Kidney epithelial cell (primary cell): ENCODE data around the gene ABCA4. TPM values are rescaled to one million over a fixed set of nuclear protein-coding genes. Genes with fewer than 3 reads are reported as not detected.

Experiments used
- DNase-seq: peaks from one replicate; pipeline ENCODE4 v3.0.0-alpha.2; 2010; ENCODE audit warnings: low read depth
- H3K27me3 ChIP-seq: 2 replicates; pipeline ENCODE4 v1.6.0; 2011; ENCODE audit warnings: low read length; ENCODE audit not compliant: control insufficient read depth, insufficient read depth
- H3K36me3 ChIP-seq: 2 replicates; pipeline ENCODE4 v1.5.1; 2011; ENCODE audit warnings: low read length; ENCODE audit not compliant: control insufficient read depth, insufficient read depth
- H3K4me3 ChIP-seq: 2 replicates; pipeline ENCODE4 v1.5.1; 2011; ENCODE audit warnings: low read depth, mild to moderate bottlenecking, control low read depth, low read length
- CTCF ChIP-seq: IDR thresholded peaks from 2 replicates; pipeline ENCODE4 v1.5.1; 2011; ENCODE audit warnings: mild to moderate bottlenecking, moderate library complexity, low read length, control low read depth, inconsistent platforms; ENCODE audit not compliant: insufficient read depth, poor library complexity, severe bottlenecking
- total RNA-seq: library from RNA; depleted of rRNA; stranded (reverse); fragments of >200 nt; gene quantifications from 2 replicates; pipeline ENCODE4 v1.2.3, GENCODE V29; 2015

Gene ABCA4
- total RNA-seq, 1 donor from 2014 or later = not detected

GRCh38 chr1:94105957-94106529 is 14.9 kb downstream of the ABCA4 start:
- no peak for DNase-seq

GRCh38 chr1:94105581-94105952 is 15.4 kb downstream of the ABCA4 start:
- no peaks in the 10 kb centered on the region for H3K36me3 ChIP-seq
- no peak for TF ChIP-seq CTCF
- no peak overlapping the region for H3K4me3 ChIP-seq
- no peaks in the 10 kb centered on the region for H3K27me3 ChIP-seq
- DNase-seq = no peak

More at GRCh38 chr1:94105957-94106529, 14.9 kb downstream of the ABCA4 start:
- no peak for TF ChIP-seq CTCF
- Histone ChIP-seq H3K27me3 (no peaks in the 10 kb centered on the region), H3K4me3 (no peak overlapping the region), H3K36me3 (no peaks in the 10 kb centered on the region)

GRCh38 chr1:94104776-94105580 is 16.0 kb downstream of the ABCA4 start:
- DNase-seq = no peak
- no peaks in the 10 kb centered on the region for H3K36me3 ChIP-seq

GRCh38 chr1:94104127-94104684 is 16.7 kb downstream of the ABCA4 start:
- Histone ChIP-seq H3K4me3 (no peak overlapping the region), H3K27me3 (no peaks in the 10 kb centered on the region), H3K36me3 (no peaks in the 10 kb centered on the region)
- DNase-seq = no peak
- TF ChIP-seq CTCF = no peak

More at GRCh38 chr1:94104776-94105580, 16.0 kb downstream of the ABCA4 start:
- Histone ChIP-seq H3K27me3 (no peaks in the 10 kb centered on the region), H3K4me3 (no peak overlapping the region)
- TF ChIP-seq CTCF = no peak

GRCh38 chr1:94103608-94104007 is 17.3 kb downstream of the ABCA4 start:
- TF ChIP-seq CTCF = no peak
- no peaks in the 10 kb centered on the region for H3K36me3 ChIP-seq
- DNase-seq = no peak
- H3K4me3 ChIP-seq = no peak overlapping the region
- no peaks in the 10 kb centered on the region for H3K27me3 ChIP-seq
